Inflammatory macrophage treated with lipopolysaccharide for 1 hour (primary cell): ENCODE data around the gene TLE3.
A peak's percentile ranks its signal among the peaks of the same experiment; 100 is the strongest.

Experiments
- DNase-seq, 2 donors: peaks; one replicate each; pipeline ENCODE4 v3.0.0-alpha.2; 2020 to 2022

Gene TLE3

DNA sequence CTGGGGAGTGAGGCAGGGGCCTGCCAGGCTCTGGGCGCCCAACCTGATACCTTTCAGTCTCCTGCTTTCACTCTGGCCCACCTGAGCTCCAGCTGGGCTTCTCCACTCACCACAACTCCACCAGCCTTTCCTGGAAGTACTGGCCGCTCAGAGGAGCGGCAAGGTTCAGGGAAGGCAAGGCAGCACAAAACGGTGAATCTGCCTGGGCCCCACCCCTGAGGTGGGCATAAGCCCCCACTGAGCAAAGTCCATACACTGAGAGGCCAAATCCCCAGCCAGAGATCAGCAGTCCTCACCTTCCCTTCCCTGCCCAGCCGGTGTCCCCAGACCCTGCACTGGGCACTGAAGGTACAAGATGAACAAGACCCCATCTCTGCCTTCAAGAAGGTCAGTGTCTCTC lies 70.7 kb downstream of the TLE3 start:
- DNase-seq: no peak

DNA sequence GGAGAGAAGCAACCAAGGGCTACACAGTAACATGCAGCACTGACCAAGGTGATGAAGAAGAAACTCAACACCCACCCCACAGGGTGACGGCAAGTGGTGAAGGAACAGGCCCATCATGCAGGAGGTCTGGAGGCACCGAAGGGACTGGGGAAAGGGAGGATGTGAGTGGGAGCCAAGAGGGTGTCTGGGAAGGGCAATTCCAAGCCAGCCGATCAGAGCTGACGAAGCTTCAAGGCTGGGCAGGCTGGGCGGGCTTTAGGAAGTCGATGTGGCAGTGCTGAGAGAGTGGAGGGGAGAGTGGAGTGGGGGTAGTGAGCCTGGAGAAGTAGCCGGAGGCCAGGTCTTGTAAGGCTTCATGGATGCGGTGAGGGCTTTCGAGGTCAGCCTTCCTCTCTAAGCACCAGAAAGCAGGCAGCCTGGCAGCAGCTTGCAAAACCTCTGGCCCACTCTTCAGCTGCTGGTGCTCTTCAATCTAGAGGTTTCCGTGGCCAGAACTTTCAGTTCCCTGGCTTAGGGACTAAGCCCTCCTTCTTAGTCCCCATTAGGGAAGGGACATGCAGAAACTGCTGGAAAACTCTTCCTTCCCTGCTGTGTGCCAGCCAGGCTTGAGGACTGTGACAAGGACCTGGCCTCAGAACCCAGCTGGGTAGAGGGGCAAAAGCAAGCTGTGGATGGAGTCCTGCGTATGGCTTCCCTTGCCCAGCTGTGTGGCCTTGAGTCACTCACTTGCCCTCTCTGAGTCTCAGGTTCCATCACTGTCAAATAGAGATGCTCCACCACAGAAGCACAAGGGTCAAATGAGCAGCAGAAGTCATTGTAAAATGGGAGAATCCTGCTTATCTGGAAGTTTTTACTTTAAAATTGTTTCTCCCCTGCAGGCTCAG lies 72.1 kb downstream of the TLE3 start:
- no peak for DNase-seq

DNA sequence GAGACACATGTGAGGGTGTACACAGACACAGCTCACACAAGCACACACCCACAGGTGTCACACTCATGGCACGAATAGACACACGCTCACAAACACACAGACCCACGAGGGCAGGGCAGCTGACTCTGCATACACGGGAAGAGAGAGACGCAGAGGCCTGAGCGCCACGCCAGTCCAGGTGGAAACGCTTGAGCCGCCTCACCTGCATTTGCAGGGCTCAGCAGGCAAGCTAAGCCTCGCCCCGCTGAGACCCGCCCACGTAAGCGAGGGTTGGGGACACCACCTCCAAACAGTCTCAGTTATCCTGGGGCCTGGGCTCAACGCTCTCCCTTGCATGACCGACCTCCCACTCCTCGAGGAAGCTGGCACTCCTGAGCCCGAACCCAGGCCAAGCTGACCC lies 73.2 kb downstream of the TLE3 start:
- DNase-seq: no peak

DNA sequence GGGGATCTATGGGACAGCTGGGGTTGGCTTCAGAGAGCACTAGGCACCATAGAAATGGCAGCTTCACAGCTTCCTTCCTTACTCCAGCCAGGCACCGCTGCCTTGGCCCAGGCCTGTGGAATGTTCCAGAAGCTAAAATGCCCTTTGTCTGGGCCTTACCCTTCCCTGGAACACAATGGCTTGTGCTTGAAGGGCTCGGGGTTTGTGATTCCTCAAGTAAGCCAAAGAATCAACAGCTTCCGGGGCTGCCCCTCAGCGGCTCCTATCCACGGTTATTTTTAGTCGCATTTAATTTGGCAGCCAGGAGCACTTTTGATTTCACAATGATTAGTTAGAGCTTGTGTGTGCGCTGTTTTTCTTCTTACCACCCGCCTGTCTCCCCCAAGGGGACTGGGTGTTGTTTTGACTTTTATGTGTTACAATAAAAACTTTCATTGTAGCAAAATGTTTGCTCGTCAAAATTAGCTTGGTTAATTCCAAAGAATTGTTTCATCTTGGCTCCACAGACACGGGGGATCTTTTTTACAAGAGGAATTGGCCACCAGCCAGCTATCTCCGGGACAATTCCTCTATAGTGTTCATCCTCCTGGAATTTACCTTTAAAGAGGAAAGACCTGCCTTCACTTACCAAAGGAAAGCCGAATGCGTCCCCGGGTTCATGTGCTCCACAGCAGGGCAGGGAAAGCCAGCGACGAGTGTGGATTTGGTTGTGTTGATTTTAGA lies 73.8 kb downstream of the TLE3 start:
- DNase-seq: no peak

DNA sequence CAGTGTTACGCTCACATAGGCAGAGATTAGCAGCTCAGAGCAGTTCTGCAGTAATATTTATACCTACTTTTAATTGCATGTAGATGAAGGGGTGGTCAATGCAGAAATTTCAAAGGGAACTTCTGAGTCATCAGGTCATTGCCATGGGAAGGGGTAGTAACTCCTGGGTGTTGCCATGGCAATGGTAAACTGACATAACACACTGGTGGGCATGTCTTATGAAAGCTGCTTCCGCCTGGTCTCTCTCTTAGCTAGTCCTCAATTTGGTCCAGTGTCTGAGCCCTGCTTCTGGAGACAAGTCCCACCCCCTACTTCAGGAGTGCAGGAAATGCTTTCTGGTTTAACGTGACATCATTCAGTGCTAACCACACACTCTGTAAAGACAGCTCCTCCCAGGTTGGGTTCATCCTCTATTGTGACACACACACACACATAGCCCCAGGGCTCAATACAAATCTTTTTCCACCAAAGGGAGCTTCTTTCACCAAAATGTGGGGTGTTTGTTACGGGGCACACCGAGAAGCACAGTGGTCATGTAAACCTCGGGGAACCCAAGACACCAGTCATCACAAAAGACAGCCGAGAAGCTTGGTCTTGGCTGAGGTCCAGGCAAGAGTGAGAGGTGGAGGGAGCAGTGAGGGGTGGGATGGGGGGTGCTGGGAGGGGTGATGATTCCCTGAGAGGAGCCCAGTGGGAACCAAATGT lies 74.5 kb downstream of the TLE3 start:
- peak; percentile 57 to 62 for DNase-seq

DNA sequence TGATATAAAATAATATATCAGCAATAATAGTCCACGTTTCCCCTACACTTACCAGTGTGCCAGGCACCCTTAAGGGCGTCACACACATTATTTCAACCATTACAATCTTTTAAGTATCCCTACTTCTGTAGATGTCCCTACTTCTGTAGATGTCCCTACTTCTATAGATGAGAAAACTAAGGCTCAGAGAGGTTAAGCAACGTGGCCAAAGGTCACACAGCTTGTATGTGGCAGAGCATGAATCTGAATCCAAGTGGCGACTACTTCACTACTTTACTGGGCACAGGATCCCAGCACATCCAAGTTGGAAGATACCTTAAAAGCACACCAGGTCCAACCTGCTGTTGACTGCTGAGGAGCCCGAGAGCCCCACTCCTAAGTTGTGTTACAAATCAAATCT lies 77.5 kb downstream of the TLE3 start:
- DNase-seq: no peak

DNA sequence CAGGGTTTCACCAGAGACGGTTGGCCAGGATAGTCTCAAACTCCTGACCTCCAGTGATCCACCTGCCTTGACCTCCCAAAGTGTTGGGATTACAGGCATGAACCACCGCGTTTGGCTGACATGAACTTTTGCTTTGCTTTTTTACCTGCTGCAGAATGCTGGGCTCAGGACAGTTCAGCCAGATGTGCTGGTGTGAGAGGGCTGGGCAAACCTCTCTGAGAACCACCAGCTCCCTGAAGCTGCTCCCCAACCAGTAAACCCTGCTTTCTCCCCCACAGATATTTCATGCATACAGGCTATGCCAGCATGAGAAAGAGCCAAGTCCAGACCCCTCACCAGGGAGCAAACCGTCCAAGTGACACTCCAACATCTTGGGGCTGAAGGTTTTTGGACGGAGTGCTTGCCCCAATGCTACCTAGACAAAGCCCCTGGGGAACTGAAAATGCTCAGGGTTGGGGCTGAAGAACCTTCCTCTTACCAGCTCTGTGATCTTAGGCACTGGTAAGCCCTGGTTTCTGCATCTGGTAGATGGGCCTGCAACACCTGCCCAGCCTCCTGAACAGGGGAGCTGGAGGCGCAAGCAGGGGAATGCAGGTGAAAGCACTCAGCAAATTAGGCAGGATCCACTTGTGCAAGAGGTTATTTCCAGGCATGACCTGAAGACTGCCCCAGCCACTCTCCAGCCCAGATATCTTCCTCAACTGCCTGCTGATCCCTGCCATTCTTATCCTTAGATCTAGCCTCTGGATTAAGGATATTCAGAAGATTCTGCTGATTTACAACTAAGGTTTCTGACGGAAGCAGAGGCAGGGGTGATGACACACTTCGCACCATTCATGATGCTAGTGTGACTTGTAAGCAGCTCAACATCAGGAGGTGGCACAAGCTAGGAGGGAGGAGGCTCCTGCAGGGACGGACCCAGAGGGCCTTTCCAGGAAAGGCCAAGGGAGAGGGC lies 78.8 kb downstream of the TLE3 start:
- DNase-seq: no peak

DNA sequence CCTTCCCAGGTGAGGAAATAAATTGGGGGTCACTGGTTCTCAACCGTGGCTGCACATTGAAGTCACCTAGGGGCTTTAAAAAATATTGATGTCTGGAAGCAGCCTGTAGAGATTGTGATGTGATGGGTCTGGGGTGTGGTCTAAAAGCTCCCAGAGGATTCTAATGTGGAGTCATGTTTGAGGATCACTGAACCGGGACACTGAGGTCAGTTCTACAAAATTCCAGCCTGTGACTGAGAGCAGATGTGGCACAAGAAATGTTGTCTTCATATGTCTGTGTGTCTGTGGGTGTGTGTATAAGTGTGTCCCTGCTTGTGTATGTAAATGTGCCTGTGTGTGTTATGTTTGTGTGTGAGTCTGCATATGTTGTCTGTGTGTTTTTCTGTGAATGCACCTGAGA lies 79.9 kb downstream of the TLE3 start:
- no peak for DNase-seq

DNA sequence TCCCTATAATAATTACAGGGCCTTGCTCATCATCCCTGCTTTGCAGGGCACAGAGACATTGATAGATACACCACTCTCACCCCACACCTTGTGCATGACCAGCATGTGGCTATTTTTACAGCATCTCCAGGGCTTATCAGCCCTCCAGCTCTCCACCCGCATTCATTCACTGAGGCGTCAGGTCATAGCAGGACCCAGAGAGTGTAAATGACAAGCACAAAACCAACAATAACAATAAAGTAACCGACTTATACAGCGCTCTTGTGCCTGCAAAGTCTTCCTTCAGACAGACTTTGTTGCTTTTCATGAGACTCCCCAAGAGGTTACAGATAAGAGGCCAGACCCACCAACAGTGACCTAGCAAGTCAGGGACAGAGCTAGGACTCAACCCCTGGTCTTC lies 80.7 kb downstream of the TLE3 start:
- DNase-seq: no peak

DNA sequence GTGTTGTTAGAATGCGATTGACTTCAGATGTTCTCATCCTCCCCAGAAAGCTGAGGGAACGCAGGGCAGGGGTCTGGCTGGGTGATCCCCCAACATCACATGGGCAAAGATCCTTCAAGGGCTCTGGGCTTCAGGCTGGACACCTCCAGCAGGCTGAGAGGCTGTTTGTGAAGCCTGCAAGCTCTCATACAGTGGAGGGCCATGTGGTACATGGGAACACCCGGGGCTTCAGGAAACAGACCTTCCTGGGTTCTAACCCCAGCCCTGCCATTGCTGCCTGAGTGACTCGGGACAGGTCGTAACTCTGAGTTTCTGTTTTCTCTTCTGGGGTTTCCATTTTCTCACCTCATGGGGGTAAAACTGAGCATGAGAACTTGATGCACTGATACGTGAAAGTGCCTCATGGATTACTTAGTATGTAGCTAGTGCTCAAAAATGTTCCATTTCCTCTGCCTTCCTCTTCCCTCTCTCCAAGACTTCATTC lies 81.2 kb downstream of the TLE3 start:
- no peak for DNase-seq

DNA sequence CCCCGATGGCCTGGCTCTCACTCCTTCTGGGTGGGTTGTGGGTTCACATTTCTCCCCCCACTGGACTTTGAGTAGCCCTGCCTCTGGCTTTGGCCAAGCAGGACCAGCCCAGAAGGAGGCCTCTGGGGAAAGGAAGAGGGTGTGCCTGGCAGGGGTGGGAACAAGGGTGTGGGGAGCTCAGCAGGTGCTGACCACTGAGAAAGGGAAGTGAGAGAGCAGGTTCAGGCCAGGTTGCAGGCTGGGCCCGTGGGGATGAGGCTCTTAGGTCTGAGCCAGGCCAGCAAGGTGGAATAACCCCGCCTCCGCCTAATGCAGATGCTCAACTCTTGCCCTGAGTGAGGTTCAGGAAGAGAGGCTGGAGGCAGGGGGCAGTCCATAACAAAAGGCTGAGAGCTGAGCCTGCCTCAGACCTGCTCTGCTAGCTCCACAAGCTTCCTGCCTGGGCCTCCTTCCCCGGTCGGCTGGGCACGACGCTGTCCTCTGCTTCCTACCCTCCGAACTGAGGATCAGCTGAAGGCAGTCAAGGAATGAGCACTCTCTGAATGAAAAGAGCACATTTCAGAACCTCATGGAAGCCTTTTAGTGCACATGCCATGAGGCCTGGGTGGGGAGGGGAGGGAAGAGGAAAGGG lies 82.7 kb downstream of the TLE3 start:
- DNase-seq: no peak

DNA sequence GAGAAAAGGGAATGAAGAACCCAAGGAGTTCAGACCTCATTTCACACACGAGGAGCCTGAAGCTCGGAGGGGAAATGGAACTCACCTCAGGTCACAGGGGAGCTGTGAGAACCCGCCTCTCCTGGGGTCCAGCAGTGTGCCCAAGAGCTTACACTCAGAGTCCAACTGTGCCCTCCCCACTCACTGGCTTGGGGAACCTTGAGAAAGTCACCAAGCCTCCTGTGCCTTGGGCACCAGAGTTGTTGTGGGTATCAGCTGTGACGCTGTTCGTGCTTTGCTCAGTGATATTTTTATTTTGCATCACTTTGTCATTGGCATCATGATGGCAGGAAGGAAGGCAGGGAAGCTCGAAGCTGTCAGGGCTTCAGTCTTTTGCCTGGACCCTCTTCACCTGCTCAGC lies 83.4 kb downstream of the TLE3 start:
- DNase-seq: no peak

DNA sequence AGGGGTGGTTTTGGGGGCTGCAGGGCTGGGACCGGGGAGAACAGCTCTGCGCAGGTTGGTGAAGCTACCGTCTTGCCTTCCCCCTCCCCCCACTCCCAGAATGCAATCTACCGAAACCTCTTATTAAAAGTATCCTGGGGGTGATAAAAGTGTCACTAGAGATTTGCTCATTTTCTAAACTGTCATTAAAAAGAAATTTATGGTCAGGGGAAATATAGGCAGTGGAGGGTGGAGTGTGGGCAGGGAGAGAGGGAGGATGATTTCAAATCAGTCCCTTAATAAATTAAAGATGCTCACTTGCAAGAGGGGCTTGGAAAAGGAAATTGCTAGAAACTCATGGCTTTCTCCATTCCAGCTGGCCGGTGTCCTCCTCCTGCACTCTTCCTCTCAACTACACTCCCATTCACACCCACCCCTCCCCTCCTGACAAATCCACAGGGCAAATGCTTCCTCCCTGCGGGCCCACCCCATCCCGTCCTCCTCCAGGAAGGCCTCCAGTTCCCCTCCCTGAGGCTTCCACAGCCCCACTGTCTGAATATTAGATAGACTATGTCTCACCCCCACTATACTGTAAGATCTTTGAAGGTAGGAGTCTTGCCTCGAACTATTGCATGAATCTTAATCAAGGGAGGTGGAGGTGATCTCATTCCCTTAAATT lies 83.9 kb downstream of the TLE3 start:
- DNase-seq: no peak

DNA sequence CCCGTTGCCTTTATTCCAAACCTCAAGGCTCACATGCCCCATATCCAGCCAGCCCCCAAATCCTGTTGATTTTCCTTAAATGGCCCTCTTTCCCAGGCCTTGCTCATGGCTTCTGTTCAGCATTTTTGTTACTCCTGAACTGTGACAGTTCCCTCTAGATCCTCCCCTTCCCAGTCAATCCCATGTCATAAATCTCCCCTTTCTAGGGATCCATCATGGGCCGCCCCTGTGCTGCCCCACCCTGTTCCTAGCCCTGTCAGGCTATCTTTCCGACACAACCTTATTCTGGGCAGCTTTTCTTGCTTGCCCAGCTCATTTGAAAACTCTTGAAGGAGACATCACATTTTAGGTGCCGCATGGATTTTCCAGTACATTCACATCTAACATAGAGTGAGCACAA lies 84.8 kb downstream of the TLE3 start:
- no peak for DNase-seq

DNA sequence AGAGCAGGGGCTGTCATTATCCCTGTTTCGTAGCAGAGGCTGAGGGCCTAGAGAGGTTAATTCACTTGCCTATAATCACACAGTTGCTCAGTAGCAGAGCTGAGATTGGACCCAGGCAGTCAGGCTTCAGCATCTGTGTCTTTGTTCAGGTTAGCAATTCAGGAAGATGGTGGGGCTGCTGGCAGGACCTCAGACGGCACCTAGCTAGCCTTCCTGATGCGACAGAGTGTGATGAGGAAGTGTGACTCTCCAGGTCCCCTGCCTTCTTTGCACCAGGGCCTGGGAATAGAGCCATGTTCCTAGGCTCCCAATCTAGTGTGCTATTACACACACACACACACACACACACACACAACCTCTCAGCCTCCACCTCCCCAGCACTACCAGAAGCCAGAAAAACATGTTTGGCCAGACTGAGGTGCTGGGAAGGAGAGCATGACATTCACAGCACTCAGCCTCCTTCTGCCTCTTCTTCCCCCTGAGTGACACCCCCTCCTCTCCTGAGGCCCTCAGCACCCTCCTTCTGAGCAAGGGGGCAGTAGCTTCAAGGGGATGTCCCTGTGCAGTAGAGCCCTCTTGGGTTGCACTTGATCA lies 88.9 kb downstream of the TLE3 start:
- no peak for DNase-seq

DNA sequence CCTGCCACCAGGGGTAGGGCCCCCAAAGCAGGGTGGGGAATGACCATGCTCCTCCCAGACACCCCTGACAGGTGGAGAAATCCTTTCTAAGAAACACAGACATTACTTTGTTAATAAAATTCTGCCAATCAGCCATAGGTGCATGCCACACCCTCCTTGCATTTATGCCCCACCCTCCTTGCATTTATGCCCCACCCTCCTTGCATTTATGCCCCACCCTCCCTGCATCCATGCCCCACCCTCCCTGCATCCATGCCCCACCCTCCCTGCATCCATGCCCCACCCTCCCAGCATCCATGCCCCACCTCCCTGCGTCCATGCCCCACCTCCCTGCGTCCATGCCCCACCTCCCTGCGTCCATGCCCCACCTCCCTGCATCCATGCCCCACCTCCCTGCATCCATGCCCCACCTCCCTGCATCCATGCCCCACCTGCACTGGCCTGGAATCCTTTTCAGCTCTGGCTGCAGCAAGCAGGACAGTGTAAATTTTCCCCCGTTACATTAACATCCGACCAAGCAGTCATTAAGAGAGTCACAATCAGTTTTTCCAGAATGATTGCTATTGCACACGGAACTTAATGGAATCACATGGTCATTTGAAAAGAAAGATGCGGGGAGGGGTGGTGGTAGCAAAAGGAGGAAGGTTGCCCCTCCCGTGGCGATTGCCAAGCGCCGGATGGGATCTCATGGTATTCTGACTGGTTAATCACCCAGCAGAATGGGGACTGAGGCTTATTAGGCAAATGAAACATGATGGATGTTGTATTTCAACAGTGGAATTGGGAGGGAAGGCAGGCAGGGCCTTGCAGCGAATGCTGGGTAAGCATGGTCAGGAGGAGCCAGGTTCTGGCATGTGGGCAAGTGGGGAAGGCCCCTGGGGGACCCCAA lies 91.2 kb downstream of the TLE3 start:
- DNase-seq: no peak

DNA sequence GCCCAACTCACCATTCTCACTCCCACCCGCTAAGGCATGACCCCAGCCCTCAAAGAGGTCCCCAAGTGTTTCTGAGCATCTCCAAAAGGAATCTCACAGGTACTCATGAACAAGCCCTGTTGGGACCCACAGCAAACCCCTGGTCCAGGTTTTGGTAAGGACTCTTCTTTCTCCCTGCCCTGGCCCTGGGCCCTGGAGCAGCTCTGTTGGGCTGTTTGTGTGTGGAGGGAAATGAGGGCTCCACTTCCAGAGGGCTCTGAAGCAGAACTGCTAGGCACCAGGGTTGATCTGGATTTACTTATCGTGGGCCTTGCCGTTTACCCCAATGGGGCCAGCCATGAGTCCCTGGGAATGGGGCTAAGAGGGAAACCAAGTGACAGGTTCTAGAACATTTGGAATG lies 92.9 kb downstream of the TLE3 start:
- no peak for DNase-seq

DNA sequence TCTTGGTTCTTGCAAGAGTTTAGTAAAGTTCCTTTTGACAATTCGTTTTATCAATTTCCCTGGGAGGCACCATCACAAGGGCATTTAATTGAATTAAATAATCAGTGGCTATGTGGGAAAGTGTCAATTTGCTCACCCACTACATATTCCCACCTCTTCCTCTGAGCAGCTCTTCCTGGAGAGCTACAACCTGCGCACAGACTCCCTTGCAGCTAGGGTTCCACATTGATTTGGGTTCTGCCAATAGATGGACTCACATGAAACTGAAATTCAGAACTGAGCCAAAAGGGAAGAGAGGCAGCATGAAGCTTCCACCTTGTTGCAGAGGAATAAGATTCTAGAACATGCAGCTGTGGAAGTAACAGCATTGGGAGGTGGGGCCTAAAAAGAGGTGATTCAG lies 94.8 kb downstream of the TLE3 start:
- DNase-seq: no peak

DNA sequence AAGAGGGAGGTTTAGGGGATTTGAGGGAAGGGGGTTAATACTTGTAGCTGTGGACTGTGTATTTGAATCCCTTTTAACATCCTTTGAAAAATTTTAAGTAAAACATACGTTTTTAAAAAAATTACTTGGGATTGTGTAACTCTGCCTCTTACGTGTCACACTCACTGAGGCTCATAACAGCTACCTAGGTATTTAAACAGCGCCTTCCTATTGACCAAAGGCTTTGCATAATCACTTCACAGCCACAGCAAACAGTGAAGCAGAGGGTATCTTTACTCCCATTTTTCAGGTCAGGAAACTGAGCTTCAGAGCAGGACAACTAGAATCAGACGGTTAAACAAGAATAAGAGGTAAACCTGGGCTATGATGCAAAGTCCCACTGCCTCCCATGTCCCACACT lies 95.9 kb downstream of the TLE3 start:
- no peak for DNase-seq
